Measurements from ENCODE around the gene CSTF1.

The CSTF1 gene

GRCh38 chr20:56430957-56431356 lies 38.5 kb downstream of the CSTF1 start:
- no peak for DNase-seq

GRCh38 chr20:56431471-56431870 lies 39.0 kb downstream of the CSTF1 start:
- DNase-seq, result no peak

- DNase-seq, result no peak
Observed at GRCh38 chr20:56433221-56433879, 40.9 kb downstream of the CSTF1 start.

- DNase-seq, result no peak
Observed at GRCh38 chr20:56433880-56434255, 41.4 kb downstream of the CSTF1 start.

GRCh38 chr20:56437196-56437960 lies 44.9 kb downstream of the CSTF1 start:
- DNase-seq, result no peak

GRCh38 chr20:56438284-56438683 lies 45.8 kb downstream of the CSTF1 start:
- DNase-seq, result no peak

GRCh38 chr20:56439771-56440291 lies 47.4 kb downstream of the CSTF1 start:
- DNase-seq, result no peak

GRCh38 chr20:56440346-56441007 lies 48.0 kb downstream of the CSTF1 start:
- peak; percentile 26 to 31 for DNase-seq

GRCh38 chr20:56442389-56443365 lies 50.2 kb downstream of the CSTF1 start:
- DNase-seq, result no peak

- no peak for DNase-seq
Observed at GRCh38 chr20:56443654-56444540, 51.5 kb downstream of the CSTF1 start.

GRCh38 chr20:56445130-56445529 lies 52.7 kb downstream of the CSTF1 start:
- DNase-seq, result no peak

- no peak for DNase-seq
Observed at GRCh38 chr20:56445540-56445939, 53.1 kb downstream of the CSTF1 start.

GRCh38 chr20:56447227-56447626 lies 54.8 kb downstream of the CSTF1 start:
- DNase-seq, result no peak

GRCh38 chr20:56449459-56449858 lies 57.0 kb downstream of the CSTF1 start:
- no peak for DNase-seq

- DNase-seq, result no peak
Observed at GRCh38 chr20:56451056-56451765, 58.8 kb downstream of the CSTF1 start.

- DNase-seq, result no peak
Observed at GRCh38 chr20:56453352-56453751, 60.9 kb downstream of the CSTF1 start.

GRCh38 chr20:56454754-56455153 lies 62.3 kb downstream of the CSTF1 start:
- DNase-seq, result no peak

All from activated CD4-positive, alpha-beta T cell treated with anti-CD3 and anti-CD28 coated beads for 4 hours (primary cell).